Measurements from ENCODE around the gene ANKRD13A.

The ANKRD13A gene

GRCh38 chr12:109998904-109999648 is at the start of gene ANKRD13A:
ANKRD13A (plus strand) TSS chr12:109999430; CDS start chr12:109999689, 259 bp downstream.
- peak; percentile 85 for DNase-seq (ENCODE audit: low read depth, low spot score)

GRCh38 chr12:109950625-109951024 is 48.6 kb upstream of the ANKRD13A start:
- DNase-seq (ENCODE audit: low read depth, low spot score), result no peak

GRCh38 chr12:109951136-109951535 is 48.1 kb upstream of the ANKRD13A start:
- no peak for DNase-seq (ENCODE audit: low read depth, low spot score)

GRCh38 chr12:109951751-109952150 is 47.5 kb upstream of the ANKRD13A start:
- DNase-seq (ENCODE audit: low read depth, low spot score), result peak; percentile 51

GRCh38 chr12:109952160-109952858 is 46.9 kb upstream of the ANKRD13A start:
- no peak for DNase-seq (ENCODE audit: low read depth, low spot score)

- DNase-seq (ENCODE audit: low read depth, low spot score), result no peak
Observed at GRCh38 chr12:109952873-109953272, 46.4 kb upstream of the ANKRD13A start.

GRCh38 chr12:109953656-109954055 is 45.6 kb upstream of the ANKRD13A start:
- no peak for DNase-seq (ENCODE audit: low read depth, low spot score)

GRCh38 chr12:109958374-109958773 is 40.9 kb upstream of the ANKRD13A start:
- no peak for DNase-seq (ENCODE audit: low read depth, low spot score)

GRCh38 chr12:109959411-109960093 is 39.7 kb upstream of the ANKRD13A start:
- no peak for DNase-seq (ENCODE audit: low read depth, low spot score)

GRCh38 chr12:109961201-109961600 is 38.0 kb upstream of the ANKRD13A start:
- DNase-seq (ENCODE audit: low read depth, low spot score), result no peak

- DNase-seq (ENCODE audit: low read depth, low spot score), result no peak
Observed at GRCh38 chr12:109961612-109962011, 37.6 kb upstream of the ANKRD13A start.

- DNase-seq (ENCODE audit: low read depth, low spot score), result no peak
Observed at GRCh38 chr12:109962398-109962797, 36.8 kb upstream of the ANKRD13A start.

GRCh38 chr12:109963330-109963729 is 35.9 kb upstream of the ANKRD13A start:
- DNase-seq (ENCODE audit: low read depth, low spot score), result no peak

- DNase-seq (ENCODE audit: low read depth, low spot score), result no peak
Observed at GRCh38 chr12:109963743-109964429, 35.3 kb upstream of the ANKRD13A start.

GRCh38 chr12:109966546-109966945 is 32.7 kb upstream of the ANKRD13A start:
- no peak for DNase-seq (ENCODE audit: low read depth, low spot score)

GRCh38 chr12:109967383-109968031 is 31.7 kb upstream of the ANKRD13A start:
- DNase-seq (ENCODE audit: low read depth, low spot score), result no peak

GRCh38 chr12:109968032-109968420 is 31.2 kb upstream of the ANKRD13A start:
- DNase-seq (ENCODE audit: low read depth, low spot score), result no peak

- DNase-seq (ENCODE audit: low read depth, low spot score), result no peak
Observed at GRCh38 chr12:109968801-109969200, 30.4 kb upstream of the ANKRD13A start.

- DNase-seq (ENCODE audit: low read depth, low spot score), result no peak
Observed at GRCh38 chr12:109972821-109973220, 26.4 kb upstream of the ANKRD13A start.

- DNase-seq (ENCODE audit: low read depth, low spot score), result no peak
Observed at GRCh38 chr12:109981311-109981710, 17.9 kb upstream of the ANKRD13A start.

- no peak for DNase-seq (ENCODE audit: low read depth, low spot score)
Observed at GRCh38 chr12:109982210-109982609, 17.0 kb upstream of the ANKRD13A start.

Data from smooth muscle cell of the brain vasculature (primary cell).